Hematopoietic multipotent progenitor cell treated with erythropoietin and hydrocortisone succinate and interleukin-3 and kit ligand, for 17 days (in vitro differentiated cells): ENCODE data around the gene TBC1D20.

Experiments used
- DNase-seq: peaks from one replicate; pipeline ENCODE4 v3.0.0-alpha.2; 2015; ENCODE audit warnings: low spot score

The TBC1D20 gene

GRCh38 chr20:437787-438486 lies 24.4 kb downstream of the TBC1D20 start:
- no peak for DNase-seq

GRCh38 chr20:436476-436875 lies 25.9 kb downstream of the TBC1D20 start:
- DNase-seq: no peak

GRCh38 chr20:435558-435957 lies 26.8 kb downstream of the TBC1D20 start:
- DNase-seq: no peak

- no peak for DNase-seq
Observed at GRCh38 chr20:434661-435419, 27.5 kb downstream of the TBC1D20 start.

GRCh38 chr20:434221-434620 lies 28.1 kb downstream of the TBC1D20 start:
- DNase-seq: no peak

GRCh38 chr20:433300-433975 lies 28.9 kb downstream of the TBC1D20 start:
- DNase-seq: no peak

GRCh38 chr20:432677-433299 lies 29.5 kb downstream of the TBC1D20 start:
- no peak for DNase-seq

DNA sequence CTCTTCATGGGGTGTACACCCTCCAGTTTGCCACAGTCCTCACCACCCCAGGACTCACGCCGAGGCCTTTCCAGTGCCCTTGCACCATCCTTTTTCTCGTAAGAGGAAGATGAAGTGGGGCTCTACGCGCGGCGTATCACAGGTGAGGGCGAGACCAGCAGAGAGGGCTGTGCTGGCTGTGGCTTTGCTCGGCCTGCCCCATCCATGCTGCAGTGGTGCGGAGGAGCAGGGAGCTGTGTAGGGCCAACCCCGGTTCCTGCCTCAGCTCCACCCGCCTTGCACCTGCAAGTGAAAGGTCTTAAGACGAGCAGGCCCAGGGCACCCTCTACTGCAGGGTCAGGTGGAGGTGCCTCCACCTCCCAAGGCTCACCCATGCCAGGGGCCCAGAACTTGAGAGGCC lies 30.1 kb downstream of the TBC1D20 start:
- DNase-seq: no peak

DNA sequence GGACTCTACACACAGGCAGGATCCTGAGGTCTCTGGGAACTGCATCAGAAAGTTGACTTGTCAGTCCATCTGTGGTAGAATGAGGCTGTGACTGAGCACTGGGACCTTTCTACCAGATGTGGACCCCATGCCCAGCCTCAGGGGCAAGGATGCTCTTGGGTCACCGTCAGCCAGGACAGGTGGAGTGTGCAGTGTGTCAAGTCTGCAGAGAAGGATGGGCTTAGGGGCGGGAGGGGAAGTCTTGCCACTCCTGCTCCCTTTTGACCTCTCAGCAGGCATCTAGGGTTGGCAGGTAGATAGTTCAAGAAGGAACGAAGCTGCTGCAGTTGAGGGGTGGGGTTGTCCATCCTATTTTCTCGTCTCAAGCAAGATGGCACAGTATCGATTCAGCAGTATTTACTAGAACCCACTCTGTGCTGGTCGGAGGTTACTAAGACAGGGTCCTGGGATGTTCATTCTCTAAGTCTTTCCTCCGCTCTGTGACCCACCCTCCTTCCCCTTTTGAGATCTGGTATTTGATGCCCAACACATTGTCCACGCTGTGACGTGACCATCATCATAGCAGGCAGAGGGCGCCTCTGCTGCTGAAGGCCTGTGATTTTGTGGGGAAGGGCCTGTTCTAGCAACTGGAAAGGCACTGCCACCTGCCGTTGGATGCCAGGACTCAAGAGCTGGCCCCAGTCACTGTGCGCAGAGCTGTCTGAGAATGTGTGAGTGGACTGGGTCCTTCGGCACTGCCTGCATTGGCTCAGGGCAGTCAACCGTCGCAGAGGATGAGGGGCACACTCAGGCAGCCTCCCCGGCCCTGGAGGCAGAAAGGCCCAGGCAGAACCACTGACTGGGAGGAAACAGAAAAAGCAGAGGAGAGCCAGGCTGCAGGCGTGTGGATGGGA lies 31.1 kb downstream of the TBC1D20 start:
- DNase-seq: peak; percentile 70

DNA sequence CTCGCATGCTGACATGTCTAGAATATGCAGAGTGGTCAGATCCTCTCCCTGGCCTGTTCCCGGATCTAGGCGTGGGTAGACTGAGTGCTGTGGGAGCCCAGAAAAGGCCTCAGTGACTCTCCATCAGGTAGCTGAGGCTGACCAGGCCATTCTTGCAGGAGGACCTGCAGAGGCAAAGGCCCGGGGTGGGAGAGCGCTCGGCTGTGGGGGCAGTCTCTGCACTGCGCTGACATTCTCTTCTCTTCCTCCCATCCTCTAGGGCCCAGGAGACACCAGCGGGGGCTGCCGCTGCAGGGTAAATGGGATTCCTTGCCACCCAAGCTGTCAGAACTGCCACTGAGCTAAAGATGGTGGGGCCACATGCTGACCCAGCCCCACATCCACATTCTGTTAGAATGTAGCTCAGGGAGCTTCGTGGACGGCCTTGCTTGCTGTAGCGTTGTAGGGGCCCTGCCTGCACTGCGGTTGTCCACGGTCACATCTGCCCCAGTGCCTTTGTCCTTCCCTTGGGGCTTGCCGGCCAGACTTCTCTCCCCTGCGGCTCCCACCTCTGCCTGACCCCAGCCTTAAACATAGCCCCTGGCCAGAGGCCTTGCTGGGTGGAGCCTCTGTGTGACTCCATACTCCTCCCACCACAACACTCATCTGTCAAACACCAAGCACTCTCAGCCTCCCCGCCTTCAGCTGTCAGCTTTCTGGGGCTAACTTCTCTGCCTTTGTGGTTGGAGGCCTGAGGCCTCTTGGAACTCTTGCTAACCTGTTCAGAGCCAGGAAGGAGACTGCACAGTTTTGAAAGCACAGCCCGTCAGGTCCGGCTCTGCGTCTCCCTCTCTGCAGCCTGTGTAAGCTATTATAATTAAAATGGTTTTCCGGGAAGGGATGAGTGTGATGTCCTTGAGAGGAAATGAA lies 32.0 kb downstream of the TBC1D20 start:
- no peak for DNase-seq

DNA sequence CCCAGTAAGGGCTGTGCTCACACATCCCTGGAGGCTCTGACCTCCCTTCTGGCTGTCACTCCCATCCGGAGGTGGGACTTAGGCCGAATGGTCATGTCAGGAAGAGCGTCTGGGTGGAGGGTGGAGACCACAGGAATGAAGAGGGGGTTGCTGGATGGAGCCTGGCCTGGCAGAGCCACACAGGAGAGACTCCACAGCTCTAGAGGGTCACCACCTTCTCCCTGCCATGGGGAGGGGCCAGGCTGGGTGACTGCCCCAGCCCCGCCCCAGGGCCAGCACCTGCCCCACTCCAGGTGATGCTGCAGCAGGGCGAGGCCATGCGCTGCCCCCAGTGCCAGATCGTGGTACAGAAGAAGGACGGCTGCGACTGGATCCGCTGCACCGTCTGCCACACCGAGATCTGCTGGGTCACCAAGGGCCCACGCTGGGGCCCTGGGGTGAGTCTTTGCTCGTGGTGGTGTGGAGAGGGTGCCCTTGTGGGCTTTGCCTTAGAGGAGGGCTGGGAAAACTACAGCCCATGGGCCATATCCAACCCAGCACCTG lies 33.6 kb downstream of the TBC1D20 start:
- no peak for DNase-seq

DNA sequence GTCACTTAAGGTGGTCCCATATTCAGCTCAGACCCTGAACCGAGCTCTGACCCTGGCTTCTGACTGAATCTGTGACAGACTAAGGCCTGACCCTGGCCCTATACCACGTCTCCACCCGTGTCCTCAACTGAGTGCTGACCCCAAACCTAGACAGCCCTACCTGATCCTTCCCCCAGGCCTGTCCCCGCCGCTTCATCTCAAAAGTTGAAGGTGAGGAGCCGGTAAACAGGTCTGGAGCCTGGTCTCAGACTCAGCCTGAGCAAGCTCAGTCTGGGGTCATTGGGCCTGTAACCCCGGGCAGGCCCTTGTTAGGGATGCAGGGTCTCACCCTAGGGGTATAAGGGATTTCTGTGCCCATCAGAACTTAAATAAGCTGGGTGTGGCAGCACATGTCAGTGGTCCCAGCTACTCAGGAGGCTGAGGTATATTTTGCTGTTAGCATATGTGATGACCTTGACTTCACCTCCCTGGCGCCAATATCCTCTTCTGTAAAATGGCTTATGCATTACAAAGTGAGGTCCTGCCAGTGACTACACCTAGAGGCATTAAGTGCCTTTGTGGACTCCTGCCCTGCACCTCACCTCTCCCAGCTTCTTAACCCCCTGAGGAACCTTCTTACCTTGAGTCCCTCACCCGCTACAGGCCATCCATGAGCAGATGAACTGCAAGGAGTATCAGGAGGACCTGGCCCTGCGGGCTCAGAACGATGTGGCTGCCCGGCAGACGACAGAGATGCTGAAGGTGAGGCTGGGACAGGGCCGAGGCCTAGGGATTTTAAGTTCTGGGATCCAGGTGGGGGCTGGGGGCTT lies 34.3 kb downstream of the TBC1D20 start:
- no peak for DNase-seq

GRCh38 chr20:427401-427800 lies 34.9 kb downstream of the TBC1D20 start:
- DNase-seq: no peak

DNA sequence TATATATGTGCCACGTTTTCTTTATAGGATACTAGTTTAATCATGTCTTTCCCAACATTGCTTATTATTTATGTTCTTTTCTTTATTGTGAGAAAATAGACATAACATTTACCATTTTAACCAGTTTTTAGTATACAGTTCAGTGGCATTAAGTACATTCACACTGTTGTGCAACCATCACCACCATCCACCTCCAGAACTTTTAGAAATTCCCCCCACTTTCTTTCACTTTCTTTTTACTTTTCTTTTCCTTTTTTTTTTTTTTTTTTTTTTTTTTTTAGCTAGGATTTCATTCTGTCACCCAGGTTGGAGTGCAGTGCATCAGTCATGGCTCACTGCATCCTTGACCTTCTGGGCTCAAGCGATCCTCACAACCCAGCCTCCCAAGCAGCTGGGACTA lies 35.8 kb downstream of the TBC1D20 start:
- no peak for DNase-seq

DNA sequence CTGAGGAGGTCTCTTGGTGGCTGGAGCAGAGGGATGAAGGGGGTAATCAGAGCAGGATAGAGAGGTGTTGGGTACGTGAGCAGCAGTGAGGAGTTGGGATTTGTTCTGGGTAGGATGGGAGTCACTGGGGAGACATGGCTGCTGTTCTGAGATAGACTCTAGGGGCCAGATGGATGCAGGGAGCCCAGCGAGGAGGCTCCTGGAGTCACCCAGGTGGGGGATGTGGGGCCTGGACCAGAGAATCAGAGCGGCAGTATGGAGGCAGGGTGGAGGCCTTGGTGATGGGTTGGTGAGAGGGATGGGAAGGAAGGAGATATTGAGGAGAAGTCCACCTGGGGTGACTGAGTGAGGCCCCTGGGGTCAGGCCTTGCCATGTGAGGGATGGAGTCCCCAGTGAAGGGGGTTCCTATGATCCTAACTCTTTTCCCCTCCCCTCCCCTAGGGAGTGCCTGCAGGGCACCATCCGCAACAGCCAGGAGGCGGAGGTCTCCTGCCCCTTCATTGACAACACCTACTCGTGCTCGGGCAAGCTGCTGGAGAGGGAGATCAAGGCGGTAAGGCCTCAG lies 40.6 kb downstream of the TBC1D20 start:
- no peak for DNase-seq

GRCh38 chr20:420721-421574 lies 41.4 kb downstream of the TBC1D20 start:
- DNase-seq: no peak

DNA sequence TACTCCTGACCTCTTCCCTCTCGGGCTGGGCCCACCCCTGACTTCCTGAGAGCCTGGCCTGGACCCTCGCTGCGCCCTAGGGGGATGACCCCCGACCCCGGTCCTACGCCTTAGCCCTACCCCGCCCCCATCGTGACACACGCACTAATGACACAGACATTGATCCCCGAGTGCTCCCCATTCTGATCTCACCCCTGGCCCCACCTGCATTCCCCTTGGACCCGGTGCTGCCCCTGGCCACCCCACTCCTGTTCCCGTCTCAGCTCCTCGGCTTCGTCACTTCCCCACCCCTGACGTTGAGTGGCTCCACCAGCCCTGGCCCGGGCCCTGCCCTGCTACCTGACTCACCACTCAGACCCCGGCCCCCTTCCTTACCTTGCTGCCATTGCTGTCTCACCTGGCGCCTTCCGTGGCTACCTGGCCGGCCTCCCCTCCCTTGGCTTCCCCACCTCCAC lies 42.1 kb downstream of the TBC1D20 start:
- no peak for DNase-seq

DNA sequence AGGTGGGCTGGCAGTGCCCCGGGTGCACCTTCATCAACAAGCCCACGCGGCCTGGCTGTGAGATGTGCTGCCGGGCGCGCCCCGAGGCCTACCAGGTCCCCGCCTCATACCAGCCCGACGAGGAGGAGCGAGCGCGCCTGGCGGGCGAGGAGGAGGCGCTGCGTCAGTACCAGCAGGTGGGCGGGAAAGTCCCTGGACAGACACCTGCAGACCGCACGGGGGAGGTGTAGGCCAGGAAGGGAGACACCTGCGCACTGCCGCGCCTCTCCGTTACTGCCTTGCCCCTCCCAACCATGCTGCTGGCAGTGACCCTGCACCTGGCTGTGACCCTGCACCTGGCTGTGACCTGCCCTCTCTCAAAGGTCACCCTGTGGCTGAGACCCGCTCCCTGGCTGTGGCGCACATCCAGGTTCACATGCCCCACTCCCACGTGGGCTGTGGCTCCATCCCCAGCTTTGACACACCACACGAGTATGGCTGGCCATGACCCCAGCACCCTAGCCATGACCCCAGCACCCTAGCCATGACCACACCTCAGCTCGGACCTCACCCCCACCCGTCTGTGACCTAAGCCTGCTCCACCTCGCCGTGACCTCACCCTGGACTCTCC lies 42.7 kb downstream of the TBC1D20 start:
- DNase-seq: no peak
